Inferior parietal cortex (tissue), 1 donor: ENCODE measurements around the gene PLEKHB2.
"Not testable (repeated sequence)": the region's sequence is repeated elsewhere in the genome, so short reads cannot be mapped to it uniquely, and the experiment has no call there.

ENCODE experiments used
- DNase-seq: peaks from one replicate; pipeline ENCODE4 v3.0.0-alpha.2; 2016; ENCODE audit errors: extremely low spot score

Gene PLEKHB2

DNA sequence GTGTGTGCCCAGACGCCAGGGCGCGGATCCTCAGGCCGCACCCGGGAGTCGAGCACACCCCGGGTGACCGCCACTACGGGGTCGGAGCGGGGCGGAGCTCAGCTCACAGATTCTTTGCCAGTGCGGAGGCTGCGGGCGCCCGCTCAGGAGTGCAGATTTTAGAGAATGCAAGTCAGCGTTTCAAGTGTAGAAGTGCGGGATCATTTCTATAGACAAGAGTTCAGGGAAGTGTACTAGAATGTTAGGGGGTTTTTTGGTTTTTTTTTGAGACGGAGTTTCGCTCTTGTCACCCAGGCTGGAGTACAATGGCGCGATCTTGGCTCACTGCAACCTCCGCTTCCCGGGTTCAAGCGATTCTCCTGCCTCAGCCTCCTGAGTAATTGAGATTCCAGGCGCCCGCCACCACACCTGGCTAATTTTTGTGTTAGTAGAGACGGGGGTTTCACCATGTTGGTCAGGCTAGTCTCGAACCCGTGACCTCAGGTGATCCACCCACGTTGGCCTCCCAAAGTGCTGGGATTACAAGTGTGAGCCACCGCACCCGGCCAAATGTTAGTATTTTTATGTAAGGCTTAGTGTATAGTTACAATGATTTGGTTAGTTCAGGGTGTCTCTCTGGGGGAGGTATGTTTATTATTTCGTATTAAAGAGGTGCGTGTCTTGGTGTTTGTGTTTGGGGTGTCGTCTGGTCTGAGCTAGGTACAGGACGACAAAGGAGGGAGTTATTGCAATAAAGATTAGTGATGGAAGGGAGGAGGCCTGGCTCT, 11.3 kb upstream of the PLEKHB2 start:
- DNase-seq, result no peak

DNA sequence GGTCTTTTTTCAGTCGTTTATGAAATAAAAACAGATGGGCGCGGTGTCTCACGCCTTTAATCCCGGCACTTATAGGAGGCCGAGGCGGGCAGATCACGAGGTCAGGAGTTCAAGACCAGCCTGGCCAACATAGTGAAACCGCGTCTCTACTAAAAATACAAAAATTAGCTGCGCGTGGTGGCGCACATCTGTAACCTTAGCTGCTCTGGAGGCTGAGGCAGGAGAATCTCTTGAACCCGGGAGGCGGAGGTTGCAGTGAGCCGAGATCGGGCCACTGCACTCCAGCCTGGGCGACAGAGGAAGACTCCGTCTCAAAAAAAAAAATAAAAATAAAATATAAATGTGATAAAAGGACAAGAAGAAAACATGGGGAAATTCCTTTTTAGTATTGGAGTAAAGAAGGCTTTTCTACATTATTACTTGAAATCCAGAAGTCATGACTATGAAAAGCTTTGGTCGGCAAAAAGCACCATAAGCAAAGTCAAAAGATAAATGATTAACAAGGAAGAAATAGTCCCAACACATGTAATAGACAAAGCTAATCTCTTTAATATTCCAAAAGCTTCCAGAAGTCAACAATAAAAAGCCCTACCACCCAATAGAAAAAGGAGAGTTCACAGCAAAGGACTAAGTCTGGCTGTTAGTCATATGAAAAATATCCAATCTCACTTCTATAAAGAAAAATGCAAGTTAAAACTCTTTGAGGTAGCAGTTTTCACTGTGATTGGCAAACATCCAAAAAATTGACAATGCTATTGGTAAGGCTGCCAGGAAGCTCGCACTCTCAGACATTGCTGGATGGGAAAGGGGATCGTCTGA, 10.5 kb upstream of the PLEKHB2 start:
- DNase-seq, result no peak

- DNase-seq, result no peak
Measured at GRCh38 chr2:131103165-131103564, 2.0 kb upstream of the PLEKHB2 start.

GRCh38 chr2:131104487-131105155, 515 bp upstream of the PLEKHB2 start:
- DNase-seq, result peak; percentile 47

DNA sequence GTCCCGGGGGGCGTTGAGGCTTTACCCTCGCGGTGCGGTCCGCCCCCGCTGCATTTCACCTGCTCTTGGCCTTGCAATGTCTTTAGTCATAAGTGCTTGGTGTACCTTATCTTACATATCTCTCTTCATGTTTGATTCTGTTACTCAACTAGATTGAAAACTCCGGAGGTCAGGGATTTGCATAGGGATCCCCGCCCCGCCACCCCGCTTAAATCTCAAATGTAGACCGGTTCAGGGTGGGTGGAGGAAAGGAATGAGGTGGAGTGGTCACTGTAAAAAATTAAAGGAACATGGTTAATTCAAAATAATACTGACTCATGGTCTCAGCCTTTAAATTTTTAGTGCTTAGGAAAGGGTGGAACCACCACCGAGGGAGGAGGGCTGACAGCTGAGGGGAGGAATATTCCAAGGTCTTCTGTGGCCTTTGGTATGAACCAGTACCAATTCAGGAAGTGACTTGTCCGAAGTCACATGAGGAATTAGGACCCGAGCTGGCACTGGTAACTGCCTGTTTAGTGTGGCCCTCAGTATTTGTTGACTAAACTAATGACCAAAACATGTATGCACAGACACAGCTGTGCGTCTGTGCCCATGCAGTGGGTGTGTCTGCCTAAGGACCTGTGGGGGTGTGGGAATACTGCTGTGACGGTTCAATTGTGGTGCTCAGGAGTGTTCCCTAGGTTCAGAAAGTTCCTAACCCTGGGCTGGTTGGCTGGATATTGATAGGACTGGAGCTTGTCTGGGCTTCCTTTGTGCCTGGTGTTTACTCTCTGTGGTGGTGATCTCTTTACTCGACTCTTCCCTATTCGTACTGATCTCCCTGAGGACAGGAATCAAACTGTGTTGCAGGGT, 1.0 kb downstream of the PLEKHB2 start:
- no peak for DNase-seq

- DNase-seq, result no peak
Measured at GRCh38 chr2:131112529-131112928, 7.4 kb downstream of the PLEKHB2 start.

- DNase-seq, result no peak
Measured at GRCh38 chr2:131113566-131114227, 8.6 kb downstream of the PLEKHB2 start.

DNA sequence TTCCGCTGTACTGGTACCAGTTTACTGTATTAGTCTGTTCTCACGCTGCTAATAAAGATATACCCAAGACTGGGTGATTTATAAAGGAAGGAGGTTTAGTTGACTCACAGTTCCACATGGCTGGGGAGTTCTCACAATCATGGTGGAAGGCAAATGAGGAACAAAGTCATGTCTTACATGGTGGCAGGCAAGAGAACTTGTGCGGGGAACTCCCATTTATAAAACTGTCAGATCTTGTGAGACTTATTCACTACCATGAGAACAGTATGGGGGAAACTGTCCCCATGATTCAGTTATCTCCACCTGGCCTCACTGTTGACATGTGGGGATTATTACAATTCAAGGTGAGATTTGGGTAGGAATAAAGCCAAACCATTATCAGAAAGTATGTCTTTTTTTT, 9.8 kb downstream of the PLEKHB2 start:
- not testable (repeated sequence) for DNase-seq

DNA sequence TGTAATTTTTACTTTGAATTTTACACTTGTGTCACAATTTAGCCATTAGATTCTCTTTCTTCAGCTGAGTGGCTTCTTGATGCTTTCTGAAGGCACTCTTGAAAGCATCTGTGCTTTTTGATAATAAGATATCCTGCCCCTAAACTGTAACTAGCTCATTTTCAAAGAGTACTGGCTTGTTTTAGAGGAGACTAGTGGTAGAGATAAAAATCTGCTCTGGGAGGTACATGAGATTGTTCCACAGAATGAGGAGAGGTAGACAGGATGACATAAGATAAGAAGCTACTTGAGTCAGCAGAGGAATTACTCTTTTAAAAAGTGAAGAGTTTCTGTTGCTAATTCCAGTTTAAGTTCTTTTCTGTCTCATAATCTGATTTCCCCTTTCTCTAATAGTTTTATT, 10.6 kb downstream of the PLEKHB2 start:
- DNase-seq, result no peak

GRCh38 chr2:131120815-131121317, 15.7 kb downstream of the PLEKHB2 start:
- DNase-seq, result no peak

DNA sequence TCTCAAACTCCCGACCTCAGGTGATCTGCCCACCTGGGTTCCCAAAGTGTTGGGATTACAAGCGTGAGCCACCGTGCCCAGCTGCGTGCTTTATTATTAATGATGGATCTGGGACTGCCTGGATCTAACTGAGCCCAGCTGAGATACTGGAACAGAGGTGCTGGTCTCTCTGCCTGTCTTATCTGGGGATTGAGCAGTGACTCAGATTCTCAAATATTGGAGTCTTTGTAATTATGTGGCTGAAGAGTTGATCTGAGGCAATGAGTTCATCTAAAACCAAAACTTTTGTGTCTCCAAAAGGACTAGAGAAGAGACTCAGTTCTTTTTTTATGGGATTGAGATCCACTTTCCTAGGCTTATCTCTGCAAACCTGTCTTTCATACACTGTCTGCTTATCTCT, 16.3 kb downstream of the PLEKHB2 start:
- no peak for DNase-seq

DNA sequence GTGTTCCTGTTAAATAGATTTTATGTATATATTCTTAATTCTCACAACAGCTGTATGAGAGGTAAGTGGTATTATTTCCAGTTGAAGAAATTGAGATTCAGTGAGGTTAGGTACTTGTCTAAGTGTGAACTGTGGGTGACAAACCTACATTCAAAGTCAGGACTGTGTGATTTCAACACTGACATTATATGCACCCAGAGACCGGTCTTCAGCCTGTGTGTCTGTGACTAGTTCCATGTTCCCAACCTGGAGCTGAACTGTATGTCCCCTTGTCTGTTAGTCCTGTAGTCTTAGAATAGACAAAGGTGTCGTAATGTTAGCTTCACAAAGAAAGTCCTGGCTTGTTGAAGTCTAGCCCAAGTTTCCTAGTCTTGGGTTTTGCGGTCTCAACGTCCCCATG, 17.4 kb downstream of the PLEKHB2 start:
- DNase-seq, result no peak

DNA sequence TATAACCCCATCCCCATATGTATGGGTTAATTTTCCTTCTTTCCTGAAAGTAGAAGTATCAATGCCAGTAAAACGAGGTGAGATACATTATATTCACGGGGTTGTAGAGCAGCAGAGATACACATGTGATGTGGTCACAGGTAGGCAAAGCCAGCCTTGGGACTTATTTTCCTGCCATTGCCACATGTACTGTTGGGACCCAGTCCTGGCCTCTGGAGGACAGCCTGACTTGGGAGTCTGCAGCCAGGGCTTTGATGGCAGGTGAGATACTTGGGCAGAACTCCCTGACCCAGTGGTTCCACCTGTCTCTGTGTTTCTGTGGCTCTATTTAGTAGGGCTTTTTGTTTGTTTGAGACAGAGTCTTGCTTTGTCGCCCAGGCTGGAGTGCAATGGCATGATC, 18.1 kb downstream of the PLEKHB2 start:
- no peak for DNase-seq

- DNase-seq, result no peak
Measured at GRCh38 chr2:131125195-131125757, 20.1 kb downstream of the PLEKHB2 start.

- no peak for DNase-seq
Measured at GRCh38 chr2:131126436-131126835, 21.3 kb downstream of the PLEKHB2 start.

- no peak for DNase-seq
Measured at GRCh38 chr2:131127076-131127475, 21.9 kb downstream of the PLEKHB2 start.

DNA sequence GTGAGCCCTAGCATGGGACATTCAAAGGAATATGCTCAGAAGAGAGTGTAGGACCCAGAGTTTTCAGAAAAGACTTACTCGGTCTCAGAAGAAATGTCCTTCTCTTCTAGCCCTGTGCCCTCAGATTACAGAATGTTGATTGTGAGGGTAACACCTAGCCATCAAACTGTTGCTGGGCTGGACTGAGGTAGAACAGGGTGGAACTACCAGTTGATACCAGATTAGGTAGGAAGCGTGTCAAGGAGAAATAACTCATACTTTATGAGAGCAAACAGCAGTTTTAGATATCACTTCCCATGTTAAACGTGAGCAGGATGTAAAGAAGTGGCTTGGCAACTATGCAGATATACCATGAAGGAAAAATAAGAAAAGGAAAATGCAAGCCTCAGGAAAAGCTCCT, 22.8 kb downstream of the PLEKHB2 start:
- no peak for DNase-seq

DNA sequence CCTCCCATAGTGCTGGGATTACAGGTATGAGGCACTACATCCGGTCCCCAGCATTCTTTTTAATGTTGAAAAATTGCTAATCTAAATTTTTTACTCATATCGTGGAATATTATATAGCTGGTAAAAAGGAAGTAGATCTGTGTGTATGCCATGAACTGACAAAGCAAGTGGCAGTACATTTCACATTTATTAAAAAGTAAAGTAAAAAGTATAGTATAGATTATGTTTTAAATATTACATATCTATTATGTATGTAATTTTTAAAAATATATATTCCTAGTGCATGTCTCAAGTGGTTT, 25.1 kb downstream of the PLEKHB2 start:
- no peak for DNase-seq

DNA sequence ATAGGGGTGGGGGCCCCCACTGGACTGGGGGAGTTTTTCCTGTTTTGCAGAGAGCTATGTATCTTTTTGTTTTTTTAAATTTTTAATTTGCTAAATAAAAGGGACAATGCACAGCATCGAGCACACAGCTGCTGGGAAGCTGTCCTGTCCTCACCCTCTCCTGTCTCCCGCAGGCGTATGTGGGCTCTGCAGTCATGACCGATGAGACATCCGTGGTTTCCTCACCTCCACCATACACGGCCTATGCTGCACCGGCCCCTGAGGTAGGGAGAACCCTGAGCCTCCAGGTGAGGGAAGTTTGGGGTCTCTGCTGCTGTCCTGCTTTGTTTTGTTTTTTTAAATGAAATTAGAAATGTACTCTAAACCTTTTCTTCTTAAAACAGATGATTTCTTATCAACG, 27.6 kb downstream of the PLEKHB2 start:
- DNase-seq, result no peak

DNA sequence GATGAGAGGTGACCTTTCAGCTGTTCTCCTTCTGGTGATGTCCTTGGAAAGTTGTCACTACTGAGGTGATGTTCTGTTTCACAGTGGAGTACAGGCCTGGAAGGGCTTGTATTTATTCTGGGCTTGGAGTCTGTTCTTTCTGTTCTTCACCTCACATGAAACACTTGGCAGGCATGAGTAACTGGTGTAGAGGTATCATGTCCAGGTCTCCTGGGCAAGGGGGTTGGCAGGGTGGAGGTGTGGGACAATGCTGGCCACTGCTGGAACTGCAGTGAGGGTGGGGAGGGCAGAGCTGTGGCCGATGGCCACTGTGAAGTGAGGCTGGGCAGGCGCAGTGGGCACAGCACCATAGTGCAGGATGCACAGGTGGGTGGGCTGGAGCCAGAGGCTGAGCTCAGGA, 35.4 kb downstream of the PLEKHB2 start:
- DNase-seq, result no peak

DNA sequence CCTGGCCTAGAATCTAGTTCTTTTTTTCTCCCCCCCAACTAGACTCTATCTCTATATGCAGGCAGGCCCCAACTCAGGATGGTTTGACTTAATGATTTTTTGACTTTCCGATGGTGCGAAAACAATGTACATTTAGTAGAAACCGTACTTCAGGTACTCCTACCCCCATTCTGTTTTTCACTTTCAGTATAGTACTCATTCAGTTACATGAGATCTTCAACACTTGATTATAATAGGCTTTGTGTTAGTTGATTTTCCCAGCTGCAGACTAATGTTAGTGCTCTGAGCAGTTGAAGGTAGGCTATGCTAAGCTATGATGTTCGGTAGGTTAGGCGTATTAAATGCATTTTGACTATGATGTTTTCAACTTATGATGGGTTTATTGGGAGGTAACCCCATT, 37.7 kb downstream of the PLEKHB2 start:
- DNase-seq, result no peak
